CD4-positive, alpha-beta T cell treated with Interleukin-21 for 1 hour (primary cell): ENCODE measurements around the gene ANKDD1A.

Experiments used
- DNase-seq: peaks from one replicate; pipeline ENCODE4 v3.0.0-alpha.2; 2020

The ANKDD1A gene

DNA sequence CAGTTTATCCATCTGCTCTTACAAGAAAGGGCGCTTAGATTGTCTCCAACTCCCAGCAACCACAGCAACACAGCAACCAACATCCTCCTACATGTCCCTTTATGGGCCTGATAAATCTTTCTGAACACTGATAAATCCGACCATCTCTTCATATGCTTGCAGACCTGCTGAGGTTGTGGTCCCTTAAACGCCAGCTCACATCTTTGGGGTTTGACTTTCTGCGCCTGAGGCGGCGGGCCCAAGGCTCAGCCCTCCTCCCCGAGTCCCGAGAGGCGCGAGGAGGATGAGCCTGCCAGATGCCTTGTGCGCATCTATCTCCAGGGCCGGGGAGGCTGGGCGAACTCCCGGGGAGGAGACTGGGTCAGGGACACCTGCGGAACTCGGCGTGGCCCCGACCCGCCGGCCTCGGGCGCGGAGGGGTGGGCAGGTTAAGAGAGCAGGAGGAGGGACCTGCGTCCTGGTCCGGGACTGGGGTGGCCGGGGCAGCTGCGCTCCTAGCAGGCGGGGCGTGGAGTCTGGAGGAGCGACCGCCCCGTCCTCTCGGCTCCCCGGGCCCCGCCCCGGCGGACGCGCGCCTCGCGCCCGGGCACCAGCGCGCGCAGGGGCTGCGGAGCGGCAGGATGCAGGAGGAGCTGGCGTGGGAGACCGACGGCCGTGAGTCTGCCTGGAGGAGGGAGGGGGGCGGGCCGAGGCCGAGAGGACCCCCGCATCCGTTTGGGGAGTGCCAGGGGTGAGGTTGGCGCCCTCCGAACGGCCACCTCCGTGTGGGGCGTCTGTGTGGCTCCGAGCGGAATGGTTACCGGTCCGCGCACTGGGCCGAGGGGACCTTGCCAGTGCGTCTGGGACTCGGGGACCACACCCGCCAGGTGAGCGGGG lies at the start of gene ANKDD1A:
ANKDD1A (plus strand) TSS at position 592 of the 876 bp plus-strand sequence; CDS start at position 621, 29 bp downstream.
- peak; percentile 38 for DNase-seq

GRCh38 chr15:64861960-64862359 lies 49.7 kb upstream of the ANKDD1A start:
- no peak for DNase-seq

- DNase-seq = no peak
Observed at GRCh38 chr15:64862408-64862807, 49.3 kb upstream of the ANKDD1A start.

DNA sequence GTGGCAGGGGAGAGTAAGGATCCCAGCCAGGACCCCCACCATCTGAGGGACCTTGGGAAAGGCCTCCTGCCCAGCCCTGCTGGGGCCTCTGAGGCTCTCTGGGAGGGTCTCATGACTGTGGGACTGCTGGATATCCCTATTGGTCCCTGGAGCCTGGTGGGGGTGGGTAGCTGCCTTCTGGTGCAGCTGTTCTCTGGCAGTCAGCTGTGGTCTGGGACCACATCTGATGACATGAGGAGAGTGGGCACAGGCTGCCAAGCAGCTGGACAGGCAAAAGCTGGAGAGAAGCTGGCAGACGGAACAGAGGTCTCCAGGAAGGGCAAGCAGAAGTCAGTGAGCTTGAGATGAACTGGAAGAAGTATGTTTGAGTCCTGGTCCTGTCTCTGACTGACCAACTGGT lies 47.6 kb upstream of the ANKDD1A start:
- DNase-seq = no peak

DNA sequence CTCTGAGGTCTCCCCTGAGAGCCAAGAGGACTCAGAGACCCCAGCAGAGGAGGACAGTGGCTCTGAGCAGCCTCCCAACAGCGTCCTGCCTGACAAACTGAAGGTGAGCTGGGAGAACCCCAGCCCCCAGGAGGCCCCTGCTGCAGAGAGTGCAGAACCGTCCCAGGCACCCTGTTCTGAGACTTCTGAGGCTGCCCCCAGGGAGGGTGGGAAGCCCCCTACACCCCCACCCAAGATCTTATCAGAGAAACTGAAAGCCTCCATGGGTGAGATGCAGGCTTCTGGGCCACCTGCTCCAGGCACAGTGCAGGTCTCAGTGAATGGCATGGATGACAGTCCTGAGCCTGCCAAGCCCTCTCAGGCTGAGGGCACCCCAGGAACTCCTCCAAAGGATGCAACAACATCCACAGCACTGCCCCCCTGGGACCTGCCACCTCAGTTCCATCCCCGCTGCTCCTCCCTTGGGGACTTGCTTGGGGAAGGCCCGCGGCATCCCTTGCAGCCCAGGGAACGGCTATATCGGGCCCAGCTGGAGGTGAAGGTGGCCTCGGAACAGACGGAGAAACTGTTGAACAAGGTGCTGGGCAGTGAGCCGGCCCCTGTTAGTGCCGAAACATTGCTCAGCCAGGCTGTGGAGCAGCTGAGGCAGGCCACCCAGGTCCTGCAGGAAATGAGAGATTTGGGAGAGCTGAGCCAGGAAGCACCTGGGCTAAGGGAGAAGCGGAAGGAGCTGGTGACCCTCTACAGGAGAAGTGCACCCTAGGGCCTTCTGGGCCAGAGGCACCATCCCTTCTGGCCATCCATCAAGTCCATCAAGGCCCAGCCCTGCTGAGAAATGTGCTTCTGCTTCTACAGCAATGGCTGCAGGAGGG lies 46.3 kb upstream of the ANKDD1A start:
- DNase-seq = no peak

- no peak for DNase-seq
Observed at GRCh38 chr15:64865998-64866520, 45.6 kb upstream of the ANKDD1A start.

DNA sequence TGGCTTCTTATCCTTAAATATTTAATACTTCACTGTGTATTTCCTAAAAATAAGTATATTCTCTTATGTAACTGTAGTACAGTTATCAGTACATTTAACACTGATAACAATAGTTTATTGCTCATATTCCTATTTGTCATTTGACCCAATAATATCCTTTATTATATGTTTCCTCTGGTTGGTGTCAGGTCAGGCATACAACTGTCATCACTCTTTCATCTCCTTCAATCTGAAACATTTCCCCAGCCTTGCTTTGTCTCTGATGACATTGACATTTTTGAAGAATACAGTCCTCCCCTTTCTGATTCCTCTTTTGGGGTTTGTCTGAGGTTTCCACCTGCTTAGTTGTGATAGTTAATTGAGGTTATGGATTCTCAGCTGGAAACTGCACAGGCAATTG lies 42.2 kb upstream of the ANKDD1A start:
- no peak for DNase-seq

- no peak for DNase-seq
Observed at GRCh38 chr15:64870353-64870752, 41.3 kb upstream of the ANKDD1A start.

GRCh38 chr15:64875641-64876223 lies 36.0 kb upstream of the ANKDD1A start:
- DNase-seq = no peak

GRCh38 chr15:64877435-64877834 lies 34.3 kb upstream of the ANKDD1A start:
- peak; percentile 15 for DNase-seq

GRCh38 chr15:64878705-64879104 lies 33.0 kb upstream of the ANKDD1A start:
- DNase-seq = no peak

GRCh38 chr15:64883100-64883581 lies 28.6 kb upstream of the ANKDD1A start:
- DNase-seq = peak; percentile 56

DNA sequence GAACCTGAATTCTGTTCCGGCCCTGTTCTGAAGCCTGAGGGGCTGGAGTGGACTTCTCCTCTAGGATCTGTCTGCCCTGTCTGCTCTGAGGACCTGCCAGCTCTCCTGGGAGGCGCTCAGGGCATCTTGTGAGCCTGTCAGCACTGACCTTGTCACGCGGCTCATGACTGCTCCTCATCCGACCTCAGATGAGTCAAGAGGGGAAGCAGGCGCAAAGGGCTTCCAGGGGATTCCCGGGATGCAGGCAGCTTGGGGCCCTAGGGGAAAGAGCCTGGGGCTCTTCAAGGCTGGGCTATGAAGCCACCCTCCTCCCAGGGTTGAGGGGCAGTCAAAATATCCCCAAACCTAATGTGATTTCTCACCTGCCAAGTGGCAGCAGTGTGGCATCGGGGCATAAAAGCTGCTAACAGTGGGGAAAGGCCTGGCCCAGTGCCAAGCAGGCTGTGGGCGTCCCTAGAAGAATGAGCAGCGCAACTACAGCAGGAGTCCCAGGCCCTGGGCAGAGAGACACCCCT lies 27.6 kb upstream of the ANKDD1A start:
- peak; percentile 77 for DNase-seq

GRCh38 chr15:64884679-64885078 lies 27.0 kb upstream of the ANKDD1A start:
- no peak for DNase-seq

GRCh38 chr15:64888336-64888735 lies 23.4 kb upstream of the ANKDD1A start:
- DNase-seq = no peak

- DNase-seq = no peak
Observed at GRCh38 chr15:64891561-64891960, 20.1 kb upstream of the ANKDD1A start.

DNA sequence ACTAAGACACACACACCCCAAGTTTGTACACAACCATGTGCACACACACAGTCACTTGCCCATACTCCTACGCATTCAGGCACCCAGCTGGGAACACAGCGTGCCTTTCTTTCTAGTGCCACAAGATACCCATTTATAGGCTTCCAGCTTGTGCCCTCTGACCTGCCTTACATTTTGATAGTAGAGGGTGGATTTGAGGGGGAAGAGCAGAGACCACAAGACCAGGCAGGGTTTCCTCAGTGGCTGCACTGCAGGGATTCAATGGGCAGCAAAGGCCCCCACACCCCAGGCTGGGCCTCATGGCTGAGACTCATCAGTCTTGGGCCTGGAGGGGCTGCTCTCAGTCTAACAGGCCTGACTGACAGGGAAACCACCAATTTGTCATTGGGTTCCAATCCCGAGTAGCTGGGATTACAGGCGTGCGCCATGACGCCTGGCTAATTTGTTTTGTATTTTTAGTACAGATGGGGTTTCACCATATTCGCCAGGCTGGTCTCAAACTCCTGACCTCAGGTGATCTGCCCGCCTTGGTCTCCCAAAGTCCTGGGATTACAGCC lies 18.8 kb upstream of the ANKDD1A start:
- DNase-seq = peak; percentile 30

DNA sequence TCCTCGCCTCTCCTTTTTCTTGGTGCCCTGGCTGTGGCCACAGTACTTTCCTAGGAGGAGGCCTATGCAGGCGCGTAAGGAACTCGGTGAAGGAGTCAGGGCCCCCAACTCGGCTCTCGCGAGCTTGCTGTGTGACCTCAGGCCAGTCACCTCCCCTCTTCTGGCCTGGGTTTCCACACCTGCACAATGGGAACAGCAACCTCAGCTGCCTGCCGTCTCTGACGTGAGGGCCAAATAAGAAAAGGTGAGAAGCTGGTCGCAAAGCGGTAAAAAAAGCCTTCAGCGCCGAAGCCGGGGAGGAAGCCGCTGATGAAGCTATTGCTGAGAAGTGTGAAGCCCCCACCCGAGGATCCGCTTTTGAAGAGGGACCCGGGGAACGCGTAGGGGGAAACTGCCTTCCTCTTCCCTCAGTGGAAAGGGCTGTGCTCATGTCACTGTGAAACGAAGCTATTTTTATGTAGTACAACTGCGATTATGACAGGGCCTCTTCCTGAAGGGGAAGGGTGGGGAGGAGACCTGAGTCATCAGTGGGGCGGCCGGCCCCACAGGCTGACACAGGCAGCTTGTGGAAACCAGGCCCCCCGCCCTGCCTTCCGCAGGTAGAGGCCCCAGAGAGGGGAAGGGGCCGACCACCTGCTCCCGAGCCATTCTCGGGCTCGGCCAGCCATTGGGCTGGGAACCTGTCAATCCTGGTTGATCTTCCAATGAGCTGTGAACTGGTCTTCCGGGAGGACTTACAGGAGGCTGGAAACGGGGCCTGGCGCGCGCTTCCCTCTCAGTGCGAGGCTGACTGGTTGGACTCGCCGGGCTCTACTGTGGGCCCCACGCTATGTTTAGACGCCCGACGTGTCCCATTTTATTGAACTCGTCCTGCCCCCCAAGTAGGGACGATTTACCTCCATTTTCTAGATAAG lies 18.0 kb upstream of the ANKDD1A start:
- peak; percentile 97 for DNase-seq

- DNase-seq = peak; percentile 91
Observed at GRCh38 chr15:64894395-64895056, 17.2 kb upstream of the ANKDD1A start.

DNA sequence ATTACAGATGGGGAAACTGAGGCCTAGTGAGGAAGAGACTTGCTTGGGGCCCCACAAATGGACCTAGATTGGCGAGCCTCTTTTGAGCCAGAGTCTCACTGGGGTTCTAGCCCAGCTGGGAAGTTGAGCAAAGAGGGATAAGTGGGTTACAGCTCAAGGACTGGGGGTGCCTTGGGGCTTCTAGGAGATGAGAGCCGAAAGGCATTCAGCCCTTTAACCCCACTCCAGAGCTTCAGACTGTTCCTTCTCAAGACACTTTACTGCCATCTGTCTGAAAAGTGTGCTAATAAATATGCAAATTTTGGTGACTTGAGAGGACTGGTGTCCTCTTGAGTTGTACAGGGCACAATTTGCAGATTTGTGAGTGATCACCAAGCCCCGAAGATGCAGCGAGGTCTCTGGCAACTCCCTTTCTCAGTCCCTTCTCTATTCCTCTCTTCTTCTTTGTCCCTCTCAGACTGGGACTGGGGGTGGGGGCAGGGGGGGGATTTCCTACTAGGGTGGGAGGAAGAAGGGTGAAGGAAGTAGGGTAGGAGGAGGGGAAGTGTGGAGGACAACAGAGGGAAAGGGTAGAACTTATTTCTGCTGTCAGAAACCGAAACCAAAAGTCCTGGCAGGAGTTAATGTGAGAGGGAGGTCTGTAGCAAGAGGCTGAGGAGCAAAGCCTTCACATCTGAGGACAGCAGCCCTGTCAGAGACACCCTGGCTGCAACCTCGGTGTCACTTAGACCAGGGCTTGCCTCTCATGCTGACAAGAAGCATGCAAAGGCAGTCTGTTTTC lies 16.2 kb upstream of the ANKDD1A start:
- peak; percentile 72 for DNase-seq
